Activated CD8-positive, alpha-beta memory T cell treated with anti-CD3 and anti-CD28 coated beads, Interleukin-2, amount 50 U/mL, for 48 hours (primary cell): Measurements from ENCODE around the gene SLC27A2.

Source experiments
- DNase-seq: peaks from one replicate; pipeline ENCODE4 v3.0.0-alpha.2; 2020

The SLC27A2 gene

DNA sequence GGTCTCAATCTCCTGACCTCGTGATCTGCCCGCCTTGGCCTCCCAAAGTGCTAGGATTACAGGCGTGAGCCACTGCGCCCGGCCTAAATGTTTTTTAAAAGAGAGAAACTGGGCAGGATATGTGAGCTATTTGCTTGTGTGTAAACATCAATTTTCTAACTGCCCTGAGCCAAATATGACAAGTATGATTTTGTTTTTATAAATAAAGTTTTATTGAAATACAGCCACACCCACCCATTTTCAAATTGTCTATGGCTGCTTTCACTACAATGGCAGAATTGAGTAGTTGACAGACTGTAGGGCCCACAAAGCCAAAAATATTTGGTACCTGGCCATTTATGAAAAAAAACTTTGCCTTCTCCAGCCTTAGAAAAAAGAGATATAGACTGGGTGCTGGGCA is 99.4 kb downstream of the SLC27A2 start:
- no peak for DNase-seq
